ENCODE results near the gene TSPAN4.

Gene TSPAN4

DNA sequence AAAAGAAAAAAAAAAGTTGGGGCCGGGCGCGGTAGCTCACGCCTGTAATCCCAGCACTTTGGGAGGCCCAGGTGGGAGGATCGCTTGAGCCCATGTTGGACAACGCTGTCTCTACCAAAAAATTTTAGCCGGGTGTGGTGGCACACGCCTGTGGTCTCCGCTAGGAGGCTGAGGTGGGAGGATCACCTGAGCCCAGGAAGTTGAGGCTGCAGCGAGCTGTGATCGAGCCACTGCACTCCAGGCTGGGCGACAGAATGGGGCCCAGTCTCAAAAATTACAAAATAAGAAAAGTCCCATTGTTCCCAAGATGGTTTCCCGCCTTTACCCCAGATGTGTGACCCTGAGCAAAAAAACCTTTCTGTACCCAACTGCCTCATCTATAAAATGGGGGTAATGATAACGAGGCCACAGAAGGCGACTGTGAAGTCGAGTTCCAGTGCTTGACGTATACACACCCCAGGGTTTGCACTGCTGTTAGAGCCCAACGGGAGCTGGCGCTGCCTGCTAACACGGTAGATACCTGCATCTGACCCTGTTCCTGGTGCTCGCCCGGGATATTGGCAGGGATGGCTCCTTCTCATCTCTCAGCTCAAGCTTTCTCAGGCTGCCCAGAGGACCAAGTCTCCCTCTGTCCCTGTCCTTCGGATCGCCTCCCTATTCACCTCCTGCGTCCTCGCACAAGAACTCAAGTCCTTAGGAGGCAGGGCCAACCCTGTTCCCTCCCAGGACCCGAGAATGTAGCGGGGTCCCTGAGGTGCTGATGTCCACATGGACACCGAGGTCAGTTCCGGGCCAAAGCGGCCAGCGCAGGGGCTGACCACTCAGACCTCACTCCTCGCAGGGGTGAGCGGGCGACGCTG lies 34.0 kb upstream of the TSPAN4 start:
- no peak for DNase-seq

DNA sequence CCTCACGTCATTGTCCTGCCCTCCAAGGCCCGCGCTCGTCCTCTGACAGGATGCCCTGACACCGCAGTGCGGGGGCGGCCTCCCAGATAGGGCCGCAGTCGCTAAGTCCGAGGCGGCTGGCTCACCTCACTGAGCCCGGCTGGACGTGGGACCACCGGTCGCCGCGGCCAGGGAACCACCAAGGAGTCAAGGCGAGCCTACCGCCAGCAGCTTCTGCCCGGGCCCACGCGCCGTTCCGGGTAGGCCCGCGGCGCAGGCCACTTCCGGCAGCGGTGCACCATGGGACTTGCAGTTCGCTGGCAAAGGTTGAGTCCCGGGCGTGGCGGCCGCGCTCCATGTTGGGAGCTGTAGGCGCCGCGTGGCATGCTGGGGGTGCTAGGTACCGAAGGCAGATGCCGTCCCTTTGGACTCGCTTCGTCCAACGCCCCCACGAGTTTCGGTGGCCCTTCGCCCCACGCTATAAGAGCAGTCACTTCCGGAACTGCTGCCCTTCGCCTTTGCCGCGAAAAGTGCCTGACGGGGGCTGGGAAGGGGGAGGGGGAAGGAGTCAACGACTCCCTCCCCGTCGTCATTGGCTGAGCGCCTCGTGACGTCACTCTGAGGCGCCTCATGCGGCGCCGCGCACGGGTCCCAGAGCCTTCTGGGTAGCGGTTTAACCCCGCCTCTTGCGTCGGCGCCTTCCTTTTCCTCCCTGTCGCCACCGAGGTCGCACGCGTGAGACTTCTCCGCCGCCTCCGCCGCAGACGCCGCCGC lies 33.2 kb upstream of the TSPAN4 start, which contains the start of gene RPLP2:
Gene RPLP2, plus strand, starts transcription at position 681 of the 753 bp plus-strand sequence. CDS start 268 bp downstream, outside the sequence.
- peak; percentile 92 to 98 for DNase-seq

DNA sequence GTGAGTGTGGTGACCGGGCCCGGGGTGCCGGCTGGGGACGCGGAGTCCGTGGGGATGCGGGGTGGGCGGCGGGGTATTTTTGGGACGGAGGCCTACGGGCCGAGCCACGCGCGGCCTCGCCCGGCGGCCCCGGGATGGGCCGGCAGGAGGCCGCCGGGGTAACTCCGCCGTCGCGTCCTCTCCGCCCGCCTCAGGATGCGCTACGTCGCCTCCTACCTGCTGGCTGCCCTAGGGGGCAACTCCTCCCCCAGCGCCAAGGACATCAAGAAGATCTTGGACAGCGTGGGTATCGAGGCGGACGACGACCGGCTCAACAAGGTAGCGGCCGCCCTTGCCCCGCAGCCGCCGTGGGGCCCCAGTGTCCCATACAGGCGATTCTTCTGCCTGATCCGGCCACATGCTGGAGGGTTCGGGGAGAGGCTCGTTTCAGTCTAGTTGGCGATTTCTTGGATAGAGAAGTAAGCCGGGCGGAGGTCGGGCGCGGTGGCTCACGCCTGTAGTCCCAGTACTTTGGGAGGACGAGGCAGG lies 32.5 kb upstream of the TSPAN4 start:
- DNase-seq: no peak

DNA sequence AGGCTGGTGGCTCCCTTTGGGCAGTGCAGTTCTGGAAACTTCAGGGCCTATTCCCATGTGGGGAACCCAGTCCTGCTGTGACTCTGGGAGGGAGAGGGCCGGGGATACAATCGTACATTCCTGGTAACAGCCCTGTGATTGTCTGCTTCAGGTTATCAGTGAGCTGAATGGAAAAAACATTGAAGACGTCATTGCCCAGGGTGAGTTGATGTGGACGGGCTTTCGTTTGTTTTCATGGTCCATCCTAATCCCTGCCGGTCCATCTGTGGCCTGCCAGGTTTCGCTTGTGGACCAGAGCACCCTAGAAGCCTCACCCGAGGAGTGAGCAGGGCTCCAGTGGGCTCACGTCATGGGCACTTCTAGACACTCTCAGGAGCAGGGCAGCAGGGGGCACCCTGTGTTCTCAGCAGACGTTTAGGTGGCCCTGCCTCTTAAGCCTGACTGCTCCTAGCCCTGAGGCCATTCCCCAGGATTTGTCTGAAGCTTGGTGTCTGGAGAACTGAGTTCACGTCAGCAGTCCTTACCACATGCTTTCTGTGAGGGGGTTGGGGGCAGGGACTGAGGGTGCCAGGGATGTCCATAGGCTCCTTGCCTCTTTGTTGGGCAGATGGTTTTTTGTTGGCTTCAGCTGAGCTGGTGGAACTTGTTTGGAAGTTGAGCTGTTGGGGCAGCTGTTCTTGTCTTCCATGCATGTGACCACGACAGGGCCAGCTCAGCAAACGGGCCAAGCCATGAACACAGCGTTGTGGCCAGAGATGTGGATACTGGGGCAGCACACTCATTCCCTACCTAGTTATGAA lies 31.0 kb upstream of the TSPAN4 start:
- DNase-seq: no peak

DNA sequence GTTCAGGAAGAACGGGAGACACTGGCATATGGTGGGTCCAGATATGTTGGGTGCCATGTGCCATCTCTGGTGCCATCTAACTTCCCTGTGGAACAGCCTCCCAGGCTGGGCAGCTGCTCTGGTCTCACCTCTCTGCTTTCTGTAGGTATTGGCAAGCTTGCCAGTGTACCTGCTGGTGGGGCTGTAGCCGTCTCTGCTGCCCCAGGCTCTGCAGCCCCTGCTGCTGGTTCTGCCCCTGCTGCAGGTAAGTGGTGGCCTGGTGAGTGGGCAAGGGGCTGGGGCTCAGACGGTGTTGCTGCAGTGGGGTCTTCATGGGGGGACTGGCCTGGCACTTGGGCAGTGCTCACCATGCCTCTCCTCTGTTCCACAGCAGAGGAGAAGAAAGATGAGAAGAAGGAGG lies 30.3 kb upstream of the TSPAN4 start:
- no peak for DNase-seq

DNA sequence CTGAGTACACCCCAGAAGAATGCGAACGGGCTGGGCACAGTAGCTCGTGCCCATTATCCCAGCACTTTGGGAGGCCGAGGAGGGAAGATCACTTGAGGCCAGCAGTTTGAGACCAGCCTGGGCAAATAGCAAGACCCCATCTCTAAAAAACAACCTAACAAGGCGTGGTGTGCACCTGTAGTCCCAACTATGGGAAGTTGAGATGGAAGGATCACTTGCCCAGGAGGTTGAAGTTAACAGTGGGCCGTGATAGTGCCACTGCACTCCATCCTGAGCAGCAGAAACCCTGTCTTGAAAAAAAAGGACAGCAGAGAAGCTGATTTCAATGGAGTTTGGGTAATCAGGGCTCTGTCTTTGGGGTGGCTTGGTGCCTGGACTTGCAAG lies 29.6 kb upstream of the TSPAN4 start:
- no peak for DNase-seq

DNA sequence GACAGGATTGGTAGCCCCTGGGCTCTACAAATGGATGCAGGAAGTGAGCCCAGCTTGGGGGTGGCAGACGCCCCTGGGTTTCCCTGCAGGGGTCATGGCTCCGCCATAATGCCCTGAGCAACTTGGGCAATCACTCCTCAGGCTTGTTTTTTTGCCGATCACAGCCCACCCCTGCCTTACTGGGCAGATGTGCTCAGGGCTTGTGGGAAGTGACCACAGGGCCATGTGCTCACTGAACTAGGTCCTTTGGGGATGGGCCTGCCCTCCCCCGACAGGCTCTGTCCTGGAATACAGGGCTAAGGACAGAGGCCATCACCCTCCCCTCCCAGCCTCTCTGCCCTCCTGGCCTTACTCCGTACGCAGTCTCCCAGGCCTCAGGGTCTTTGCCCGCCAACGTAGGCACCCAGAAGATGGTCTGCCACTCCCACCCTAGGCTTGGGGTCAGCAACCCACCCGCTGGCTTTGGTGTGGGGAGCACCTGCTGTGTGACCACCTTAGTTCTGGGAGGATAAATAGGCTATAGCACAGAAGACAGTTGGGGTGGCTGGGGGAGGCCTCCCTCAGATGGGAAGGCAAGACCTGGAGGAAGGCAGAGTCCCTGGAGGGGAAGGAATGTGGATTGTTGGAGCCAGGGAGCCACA lies 29.1 kb upstream of the TSPAN4 start:
- DNase-seq: no peak

DNA sequence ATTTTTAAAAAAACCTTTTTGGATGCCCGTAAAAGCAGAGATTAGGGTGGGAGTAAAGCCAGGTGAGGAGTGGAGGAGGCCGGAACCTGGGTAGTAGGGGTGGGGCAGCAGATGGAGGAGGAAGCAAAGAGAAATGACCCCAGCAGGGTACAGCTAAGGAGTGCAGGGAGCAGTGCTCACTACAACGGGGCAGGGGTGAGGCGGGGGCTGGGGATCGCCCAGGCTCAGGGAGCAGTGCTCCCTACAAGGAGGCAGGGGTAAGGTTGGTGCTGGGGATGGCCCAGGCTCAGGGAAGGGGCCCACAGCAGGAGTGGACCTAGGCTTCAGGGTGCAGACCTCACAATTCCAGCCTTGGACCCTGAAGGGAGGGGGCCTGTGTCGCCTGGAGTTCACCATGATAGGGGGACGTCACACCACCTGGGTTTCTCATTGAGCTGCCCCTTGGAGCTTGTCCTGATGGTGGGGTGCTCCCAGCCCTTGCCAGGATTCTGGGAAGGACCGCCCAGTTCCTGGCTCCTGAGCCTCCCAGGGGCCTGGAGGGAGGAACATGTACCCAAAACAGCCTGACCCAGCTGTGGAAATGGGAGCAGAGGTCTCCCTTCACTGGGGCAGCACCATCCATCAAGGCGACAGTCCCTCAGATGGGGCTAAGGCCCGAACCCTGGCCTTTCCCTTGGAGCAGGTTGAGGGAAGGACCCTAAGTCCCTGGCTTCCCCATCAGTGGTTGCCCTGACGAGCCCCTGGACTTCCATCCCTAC lies 26.8 kb upstream of the TSPAN4 start:
- no peak for DNase-seq

DNA sequence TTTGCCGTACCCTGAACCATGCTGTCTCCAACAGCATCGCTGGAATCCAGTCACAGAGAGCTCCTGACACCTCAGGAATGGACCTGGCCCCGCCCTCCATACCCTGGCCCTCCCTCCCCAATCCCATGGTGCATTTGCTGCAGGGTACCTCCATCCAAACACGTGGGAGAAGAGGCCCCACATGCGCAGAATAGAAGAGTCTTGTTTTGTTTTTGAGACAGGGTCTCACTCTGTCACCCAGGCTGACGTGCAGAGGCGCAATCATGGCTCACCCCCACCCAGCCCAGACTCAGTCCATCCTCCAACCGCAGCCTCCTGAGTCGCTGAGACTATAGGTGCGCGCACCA lies 26.2 kb upstream of the TSPAN4 start:
- no peak for DNase-seq

DNA sequence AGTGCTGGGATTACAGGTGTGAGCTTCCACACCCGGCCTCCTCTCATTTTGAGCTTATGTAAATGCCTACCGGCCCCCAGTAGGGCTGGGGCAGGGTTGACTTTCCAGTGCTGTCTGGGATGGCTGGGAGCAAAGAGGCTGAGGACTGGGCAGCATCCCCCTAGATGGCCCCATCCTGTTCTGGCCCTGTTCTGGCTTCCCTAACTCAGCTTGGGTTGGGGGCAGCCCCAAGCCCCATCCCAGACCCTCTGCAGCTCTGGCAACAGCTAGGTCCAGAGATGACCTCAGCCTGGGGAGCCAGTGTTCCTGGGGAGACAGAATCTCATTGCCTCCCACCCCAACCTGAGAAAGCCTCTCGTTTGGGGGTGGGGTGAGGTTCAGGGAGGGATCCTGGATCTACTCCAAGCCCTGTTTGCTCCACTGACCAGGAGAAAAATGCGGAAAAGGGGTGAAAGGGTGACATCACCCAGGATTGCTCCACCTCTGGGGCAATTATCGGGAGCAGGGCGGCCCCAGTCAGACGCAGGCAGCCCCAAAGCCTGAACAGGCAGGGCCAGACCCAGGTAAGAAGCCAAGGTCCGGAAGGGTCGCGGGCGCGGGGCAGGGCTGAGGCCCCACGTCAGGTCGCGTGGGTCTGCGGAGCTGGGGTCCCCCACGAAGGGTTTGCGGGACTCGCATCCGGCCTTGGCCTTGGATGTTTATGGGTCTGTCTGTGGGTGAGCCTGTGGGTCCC lies 24.1 kb upstream of the TSPAN4 start, which contains the start of gene PNPLA2:
Gene PNPLA2, plus strand, starts transcription at position 519 of the 733 bp plus-strand sequence. CDS start 805 bp downstream, outside the sequence.
- no peak for DNase-seq

DNA sequence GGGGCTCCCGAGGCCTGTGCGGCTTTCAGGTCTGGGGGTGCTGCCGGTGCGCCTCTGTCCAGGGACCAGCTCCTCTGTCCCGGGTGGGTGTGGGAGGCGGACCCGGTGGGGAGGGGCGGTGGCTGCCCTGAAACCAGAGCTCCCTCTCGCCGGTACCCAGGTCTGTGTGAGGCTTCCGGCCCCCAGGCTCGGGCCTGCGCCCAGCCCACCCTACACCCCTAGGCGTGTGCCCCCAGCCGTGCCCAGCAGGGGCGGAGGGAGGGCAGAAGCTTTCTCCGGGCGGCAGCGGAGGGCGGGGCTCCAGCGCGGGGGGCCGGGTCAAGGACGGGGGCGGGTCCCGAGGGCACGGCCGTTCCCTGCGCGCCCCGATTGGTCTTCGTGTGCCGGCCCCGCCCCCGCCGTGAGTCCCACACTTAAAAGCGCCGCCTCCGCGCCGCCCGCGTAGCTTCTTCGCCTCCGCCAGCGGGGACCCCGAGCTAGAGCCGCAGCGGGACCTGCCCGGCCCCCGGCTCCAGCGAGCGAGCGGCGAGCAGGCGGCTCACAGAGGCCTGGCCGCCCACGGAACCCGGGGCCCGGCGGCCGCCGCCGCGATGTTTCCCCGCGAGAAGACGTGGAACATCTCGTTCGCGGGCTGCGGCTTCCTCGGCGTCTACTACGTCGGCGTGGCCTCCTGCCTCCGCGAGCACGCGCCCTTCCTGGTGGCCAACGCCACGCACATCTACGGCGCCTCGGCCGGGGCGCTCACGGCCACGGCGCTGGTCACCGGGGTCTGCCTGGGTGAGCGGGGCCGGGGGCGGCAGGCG lies 23.3 kb upstream of the TSPAN4 start:
- peak; percentile 85 to 92 for DNase-seq

DNA sequence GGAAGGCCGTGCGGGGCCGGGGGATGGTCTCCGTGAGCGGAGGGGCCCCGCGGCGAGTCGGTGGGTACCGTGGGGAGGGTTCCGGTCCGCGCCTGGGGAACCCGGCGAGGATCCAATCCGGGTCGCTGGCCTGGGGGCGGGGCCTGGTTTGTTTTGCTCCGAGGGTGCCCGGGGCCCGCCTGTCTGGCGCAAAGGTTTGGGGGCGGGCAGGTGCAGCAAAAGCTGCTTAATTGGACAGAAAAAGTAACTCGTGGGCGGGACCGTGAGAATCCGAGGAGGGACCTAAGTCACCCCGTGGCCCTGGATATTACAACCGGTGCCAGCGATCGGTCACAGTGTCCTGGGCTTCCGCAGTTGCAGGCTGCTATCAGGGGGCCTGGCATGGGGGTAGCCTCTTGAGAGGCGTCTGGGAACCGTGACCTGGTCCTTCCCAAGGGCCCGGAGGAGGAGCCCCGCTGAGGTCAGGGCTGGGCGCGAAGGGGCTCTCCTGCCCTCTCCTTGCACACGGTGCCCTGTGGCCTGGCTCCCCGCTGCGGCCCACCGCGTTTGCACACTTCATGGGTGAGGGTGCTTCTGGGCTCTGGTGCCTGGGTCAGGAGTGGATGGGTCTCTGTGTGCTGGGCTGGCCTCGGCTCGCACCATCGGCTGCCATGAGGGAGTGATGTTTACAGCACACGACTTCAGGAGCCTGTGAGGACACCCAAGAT lies 22.6 kb upstream of the TSPAN4 start:
- DNase-seq: peak; percentile 16 to 40

DNA sequence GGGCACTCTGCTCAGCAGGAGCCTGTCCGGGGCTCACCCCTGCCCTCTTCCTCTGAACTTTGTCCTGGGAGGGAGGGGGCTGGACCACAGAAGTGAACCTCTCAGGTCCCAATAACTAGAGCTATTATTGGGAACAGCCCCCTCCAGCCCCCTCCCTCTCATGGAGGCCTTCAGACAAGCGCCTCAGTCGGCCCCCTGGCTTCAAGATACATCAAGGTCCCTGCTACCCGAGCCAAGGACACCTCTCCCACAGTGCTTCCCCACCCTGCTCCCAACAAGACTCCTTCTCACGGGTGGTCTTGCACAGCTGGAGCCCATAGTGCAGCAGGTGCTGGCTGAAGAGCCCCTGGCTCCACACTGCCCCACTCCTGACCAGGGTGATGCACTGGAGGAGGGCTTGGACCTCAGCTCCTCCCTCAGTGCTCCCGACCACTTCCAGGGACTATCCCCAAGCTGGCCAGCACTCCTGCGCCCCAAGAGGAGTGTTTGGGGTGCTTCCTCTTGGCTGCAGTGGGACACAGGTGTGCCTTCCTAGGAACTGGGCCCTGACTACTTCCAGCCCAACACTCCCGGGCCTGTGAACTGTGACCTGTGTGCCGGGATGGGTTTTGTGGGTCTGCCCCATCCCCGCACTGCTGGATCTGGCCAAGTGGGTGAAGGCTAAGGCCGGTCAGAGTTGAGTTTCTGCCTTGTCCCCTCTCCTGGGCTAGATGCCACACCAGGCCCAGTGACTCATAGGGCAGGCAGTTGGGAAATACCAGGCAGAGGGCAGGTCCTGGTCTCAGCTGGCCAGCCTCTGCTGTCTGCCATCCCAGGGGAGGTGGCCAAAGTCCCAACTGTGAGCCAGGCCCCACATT lies 21.8 kb upstream of the TSPAN4 start:
- DNase-seq: peak in 1 of 2 donors; percentile 32

DNA sequence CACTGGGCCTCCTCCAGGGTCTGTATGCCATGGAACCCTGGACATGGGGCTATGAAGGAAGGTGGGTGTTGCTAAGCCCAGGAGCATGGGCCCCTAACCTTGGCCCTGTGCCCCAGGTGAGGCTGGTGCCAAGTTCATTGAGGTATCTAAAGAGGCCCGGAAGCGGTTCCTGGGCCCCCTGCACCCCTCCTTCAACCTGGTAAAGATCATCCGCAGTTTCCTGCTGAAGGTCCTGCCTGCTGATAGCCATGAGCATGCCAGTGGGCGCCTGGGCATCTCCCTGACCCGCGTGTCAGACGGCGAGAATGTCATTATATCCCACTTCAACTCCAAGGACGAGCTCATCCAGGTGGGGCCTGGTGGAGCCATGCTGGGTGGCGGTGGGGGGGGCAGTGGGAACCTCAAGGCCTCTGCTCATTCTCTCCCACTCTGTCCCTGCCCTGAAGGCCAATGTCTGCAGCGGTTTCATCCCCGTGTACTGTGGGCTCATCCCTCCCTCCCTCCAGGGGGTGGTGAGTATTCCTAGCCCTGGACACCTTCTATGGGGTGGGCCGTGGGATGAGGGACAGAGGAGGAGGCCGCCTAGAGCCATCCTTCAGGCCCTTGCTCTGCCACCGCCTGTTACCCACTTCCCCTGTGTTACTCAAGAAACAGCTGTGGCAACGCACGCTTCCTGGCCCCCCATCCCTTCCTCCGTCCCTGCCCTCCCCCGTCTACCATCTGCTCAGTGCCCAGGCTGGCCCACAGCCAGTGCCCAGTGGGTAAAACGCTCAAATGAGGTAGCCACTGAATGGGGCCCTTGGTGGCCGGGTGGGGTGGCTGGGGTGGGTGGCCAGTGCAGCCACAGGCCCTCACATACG lies 20.9 kb upstream of the TSPAN4 start:
- DNase-seq: no peak

DNA sequence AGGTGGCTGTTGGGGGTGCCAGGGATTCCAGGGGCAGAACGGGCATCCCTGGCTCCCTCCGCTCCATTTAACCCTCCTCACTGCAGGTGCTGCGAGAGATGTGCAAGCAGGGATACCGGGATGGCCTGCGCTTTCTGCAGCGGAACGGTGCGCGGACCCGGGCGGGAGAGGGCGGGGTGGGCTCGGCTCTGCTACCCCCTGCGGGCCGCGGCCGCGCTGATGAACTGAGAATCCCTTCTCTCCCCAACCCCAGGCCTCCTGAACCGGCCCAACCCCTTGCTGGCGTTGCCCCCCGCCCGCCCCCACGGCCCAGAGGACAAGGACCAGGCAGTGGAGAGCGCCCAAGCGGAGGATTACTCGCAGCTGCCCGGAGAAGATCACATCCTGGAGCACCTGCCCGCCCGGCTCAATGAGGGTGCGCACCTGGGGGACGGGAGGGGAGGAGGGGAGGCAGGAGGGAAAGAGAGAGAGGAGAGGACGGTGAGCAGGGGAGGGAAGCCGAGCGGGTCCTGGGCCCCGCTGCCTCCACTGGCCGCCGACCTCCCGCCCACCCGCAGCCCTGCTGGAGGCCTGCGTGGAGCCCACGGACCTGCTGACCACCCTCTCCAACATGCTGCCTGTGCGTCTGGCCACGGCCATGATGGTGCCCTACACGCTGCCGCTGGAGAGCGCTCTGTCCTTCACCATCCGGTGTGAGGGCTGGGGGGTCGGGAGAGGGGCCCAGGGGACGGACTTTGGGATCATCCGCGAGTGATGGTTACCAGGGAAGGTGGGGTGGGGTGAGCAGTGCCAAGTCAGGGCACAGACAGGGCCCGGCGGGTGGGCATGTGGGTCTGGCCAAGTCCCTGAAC lies 19.0 kb upstream of the TSPAN4 start:
- no peak for DNase-seq

DNA sequence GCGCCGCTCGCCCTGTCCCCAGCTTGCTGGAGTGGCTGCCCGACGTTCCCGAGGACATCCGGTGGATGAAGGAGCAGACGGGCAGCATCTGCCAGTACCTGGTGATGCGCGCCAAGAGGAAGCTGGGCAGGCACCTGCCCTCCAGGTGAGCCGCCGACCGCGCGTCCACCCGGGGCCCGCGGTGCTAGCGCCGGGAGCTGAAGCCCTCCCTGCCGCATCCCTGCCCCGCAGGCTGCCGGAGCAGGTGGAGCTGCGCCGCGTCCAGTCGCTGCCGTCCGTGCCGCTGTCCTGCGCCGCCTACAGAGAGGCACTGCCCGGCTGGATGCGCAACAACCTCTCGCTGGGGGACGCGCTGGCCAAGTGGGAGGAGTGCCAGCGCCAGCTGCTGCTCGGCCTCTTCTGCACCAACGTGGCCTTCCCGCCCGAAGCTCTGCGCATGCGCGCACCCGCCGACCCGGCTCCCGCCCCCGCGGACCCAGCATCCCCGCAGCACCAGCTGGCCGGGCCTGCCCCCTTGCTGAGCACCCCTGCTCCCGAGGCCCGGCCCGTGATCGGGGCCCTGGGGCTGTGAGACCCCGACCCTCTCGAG lies 18.3 kb upstream of the TSPAN4 start:
- peak in 1 of 2 donors; percentile 48 for DNase-seq
